Chondrocyte (in vitro differentiated cells): ENCODE measurements around the gene MAP1A. TPM values are rescaled to one million over a fixed set of nuclear protein-coding genes. Genes with fewer than 3 reads are reported as not detected.

Experiments used
- DNase-seq: peaks from one replicate; pipeline ENCODE4 v3.0.0; 2021; ENCODE audit warnings: mixed read lengths, low spot score
- H3K27ac Mint-ChIP-seq: one replicate; pipeline ENCODE4 v1.8.0; 2021; ENCODE audit warnings: mild to moderate bottlenecking, moderate library complexity, mixed read lengths; ENCODE audit not compliant: unreplicated experiment
- H3K27me3 Mint-ChIP-seq: 2 replicates; pipeline ENCODE4 v1.8.0; 2021; ENCODE audit warnings: low read depth, mixed read lengths
- H3K36me3 Mint-ChIP-seq: 2 replicates; pipeline ENCODE4 v1.8.0; 2021; ENCODE audit warnings: low read depth, mixed read lengths
- H3K4me1 Mint-ChIP-seq: 2 replicates; pipeline ENCODE4 v1.8.0; 2021; ENCODE audit warnings: low read depth, mild to moderate bottlenecking, mixed read lengths
- H3K4me3 Mint-ChIP-seq: one replicate; pipeline ENCODE4 v1.8.0; 2021; ENCODE audit warnings: mild to moderate bottlenecking, moderate library complexity, mixed read lengths; ENCODE audit not compliant: unreplicated experiment
- H3K9me3 Mint-ChIP-seq: 2 replicates; pipeline ENCODE4 v1.8.0; 2021; ENCODE audit warnings: low read depth, mixed read lengths
- total RNA-seq: library from RNA; stranded (reverse); gene quantifications from 3 replicates; pipeline ENCODE4 v1.2.1, GENCODE V29; 2021
- TF ChIP-seq, protein P1 (sequence below): fragments of 200-600 bp; sonication (generic); IDR thresholded peaks from 2 replicates; pipeline ENCODE4 v1.5.0; 2021; ENCODE audit warnings: antibody characterized with exemption, mild to moderate bottlenecking, moderate library complexity

Gene MAP1A
- total RNA-seq, 1 donor from 2014 or later, result 96.3 TPM

DNA sequence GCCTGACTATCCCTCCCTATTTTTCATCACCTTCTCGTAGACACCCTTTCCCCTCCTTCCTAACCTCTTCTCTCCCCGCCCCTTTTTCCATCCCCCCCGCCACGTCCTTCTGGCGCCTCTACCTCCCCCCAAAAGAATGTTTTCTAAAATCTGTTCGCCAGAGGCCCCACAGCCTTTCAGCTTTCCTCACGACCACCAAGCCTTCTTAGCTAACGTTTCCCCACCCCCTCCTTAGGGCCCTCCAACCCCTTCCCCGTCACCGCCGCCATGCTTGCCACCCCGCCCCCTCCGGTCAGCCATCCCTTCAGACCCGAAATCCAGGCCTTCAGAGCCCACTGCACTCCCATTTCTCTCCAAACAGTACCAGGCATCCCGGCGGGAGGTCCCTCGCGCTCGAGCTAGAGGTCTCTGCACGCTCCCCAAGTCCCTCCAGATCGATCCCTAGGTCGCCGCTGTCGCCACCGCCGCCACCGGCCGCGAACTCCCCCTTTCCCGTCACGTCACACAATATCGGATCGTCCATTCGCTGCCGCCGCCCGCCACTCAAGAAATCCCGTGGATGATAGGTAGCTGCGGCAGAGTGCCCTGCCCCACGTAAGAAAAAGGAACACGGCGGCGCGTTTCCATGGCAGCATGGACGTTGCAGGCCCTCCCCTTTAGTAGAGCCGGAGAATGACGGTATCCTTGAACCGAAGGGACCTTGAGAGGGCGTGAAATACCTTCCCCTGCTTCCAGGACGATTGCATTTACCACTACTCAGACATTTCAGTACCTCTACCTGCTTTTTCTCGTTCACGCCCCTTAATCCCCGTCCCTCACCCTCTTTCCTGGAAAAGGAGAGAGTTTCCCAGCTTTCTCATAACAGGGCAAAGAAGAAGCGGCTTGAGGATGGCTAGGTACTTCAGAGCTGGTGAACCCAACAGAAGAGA lies 24.5 kb upstream of the MAP1A start, which contains the start of gene TP53BP1:
TSS of gene TP53BP1 (minus strand) at position 484 of the 929 bp plus-strand sequence. CDS start at position 371, 113 bp downstream.
- peak; percentile 97 for DNase-seq
- H3K4me3 Mint-ChIP-seq, result peak within 1 kb of the TSS; percentile 100

DNA sequence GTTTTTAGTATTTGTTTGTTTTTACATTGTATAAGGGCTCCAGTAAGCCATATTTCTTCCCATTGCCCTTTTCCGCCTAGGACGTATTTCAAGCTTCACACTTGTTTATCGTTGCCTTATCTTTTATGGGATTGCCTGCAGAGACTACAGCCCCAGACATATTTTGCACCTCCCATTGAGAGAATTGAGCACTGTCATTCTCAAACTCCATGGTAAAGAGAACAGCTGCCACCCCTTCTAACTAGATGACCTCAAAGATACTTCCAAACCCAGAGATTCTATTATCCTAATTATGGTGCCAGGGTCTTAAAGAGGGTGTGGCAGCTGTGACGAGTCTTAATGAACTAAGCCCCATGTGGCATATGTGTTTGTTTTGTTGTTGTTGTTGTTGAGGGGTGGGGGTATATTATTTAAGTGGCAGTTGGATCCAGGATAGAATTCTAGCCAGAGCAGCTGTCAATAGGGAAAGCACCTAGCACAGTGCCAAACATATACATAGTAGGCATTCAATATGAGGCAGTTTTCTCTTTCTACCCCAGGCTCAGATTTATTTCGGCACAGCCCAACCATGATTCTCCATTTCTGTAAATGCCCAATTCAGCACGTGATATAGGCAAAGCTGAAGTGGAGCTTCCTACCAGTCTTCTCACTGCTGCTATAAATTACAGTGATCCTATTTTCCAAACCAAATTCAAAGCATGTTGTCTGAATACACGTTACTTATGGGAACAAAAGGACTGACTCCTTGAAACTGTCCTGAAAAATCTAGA lies 23.5 kb upstream of the MAP1A start:
- peaks cover 6% of the 10 kb centered on the region for H3K36me3 Mint-ChIP-seq
- H3K27me3 Mint-ChIP-seq, result no peaks in the 10 kb centered on the region
- H3K9me3 Mint-ChIP-seq, result no peaks in the 10 kb centered on the region
- TF ChIP-seq, protein P1, sequence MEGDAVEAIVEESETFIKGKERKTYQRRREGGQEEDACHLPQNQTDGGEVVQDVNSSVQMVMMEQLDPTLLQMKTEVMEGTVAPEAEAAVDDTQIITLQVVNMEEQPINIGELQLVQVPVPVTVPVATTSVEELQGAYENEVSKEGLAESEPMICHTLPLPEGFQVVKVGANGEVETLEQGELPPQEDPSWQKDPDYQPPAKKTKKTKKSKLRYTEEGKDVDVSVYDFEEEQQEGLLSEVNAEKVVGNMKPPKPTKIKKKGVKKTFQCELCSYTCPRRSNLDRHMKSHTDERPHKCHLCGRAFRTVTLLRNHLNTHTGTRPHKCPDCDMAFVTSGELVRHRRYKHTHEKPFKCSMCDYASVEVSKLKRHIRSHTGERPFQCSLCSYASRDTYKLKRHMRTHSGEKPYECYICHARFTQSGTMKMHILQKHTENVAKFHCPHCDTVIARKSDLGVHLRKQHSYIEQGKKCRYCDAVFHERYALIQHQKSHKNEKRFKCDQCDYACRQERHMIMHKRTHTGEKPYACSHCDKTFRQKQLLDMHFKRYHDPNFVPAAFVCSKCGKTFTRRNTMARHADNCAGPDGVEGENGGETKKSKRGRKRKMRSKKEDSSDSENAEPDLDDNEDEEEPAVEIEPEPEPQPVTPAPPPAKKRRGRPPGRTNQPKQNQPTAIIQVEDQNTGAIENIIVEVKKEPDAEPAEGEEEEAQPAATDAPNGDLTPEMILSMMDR, result no peak
- H3K4me1 Mint-ChIP-seq, result peaks cover 28% of the 10 kb centered on the region
- no peak for DNase-seq
- peak overlapping the region; percentile 100 for H3K4me3 Mint-ChIP-seq
- H3K27ac Mint-ChIP-seq, result no peak overlapping the region

More for the DNA sequence above, 24.5 kb upstream of the MAP1A start, which contains the start of gene TP53BP1:
- peak within 1 kb of the TSS; percentile 99 for H3K27ac Mint-ChIP-seq
- no peaks in the 10 kb centered on the region for H3K9me3 Mint-ChIP-seq
- H3K4me1 Mint-ChIP-seq, result peaks cover 29% of the 10 kb centered on the region
- peaks cover 7% of the 10 kb centered on the region for H3K36me3 Mint-ChIP-seq
- TF ChIP-seq, protein P1, result no peak
- no peaks in the 10 kb centered on the region for H3K27me3 Mint-ChIP-seq

DNA sequence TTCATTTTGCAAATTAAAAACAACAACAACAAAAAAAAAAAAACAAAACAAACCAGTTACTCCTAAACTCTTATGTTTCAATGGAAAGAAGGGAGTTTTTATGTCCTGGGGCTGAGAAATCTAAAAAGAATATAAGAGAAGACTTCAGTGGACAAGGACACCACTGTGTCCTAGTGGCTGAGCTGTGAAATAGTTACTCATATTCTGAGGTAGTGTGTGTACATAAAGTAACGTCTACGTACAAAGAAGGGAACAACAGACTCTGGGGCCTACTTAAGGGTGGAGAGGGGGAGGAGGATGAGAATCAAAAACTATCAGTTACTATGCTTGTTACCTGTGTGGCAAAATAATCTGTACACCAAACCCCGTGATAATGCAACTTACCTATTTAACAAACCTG lies 18.4 kb upstream of the MAP1A start:
- Mint-ChIP-seq H3K9me3 (no peaks in the 10 kb centered on the region), H3K27ac (no peak overlapping the region), H3K4me3 (no peak overlapping the region), H3K27me3 (no peaks in the 10 kb centered on the region), H3K36me3 (no peaks in the 10 kb centered on the region), H3K4me1 (no peaks in the 10 kb centered on the region)
- TF ChIP-seq, protein P1, result no peak
- no peak for DNase-seq

DNA sequence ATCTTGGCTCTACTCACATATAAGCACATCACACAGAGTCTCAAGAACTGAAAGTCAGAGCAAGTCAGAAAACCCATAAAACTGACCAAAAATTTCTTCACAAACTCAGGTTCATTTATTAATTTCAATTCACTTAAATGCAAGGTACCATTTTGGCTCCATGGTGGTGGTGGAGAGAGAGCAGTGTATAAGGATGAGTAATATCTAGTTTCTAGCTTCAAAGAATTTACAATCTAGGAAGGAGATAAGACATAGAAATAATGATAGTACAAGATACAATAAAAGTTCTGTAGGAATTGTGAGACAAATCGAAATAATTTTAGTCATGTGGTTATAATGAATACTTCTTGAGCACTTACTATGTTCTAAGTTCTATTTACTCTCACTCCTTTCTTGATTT lies 17.8 kb upstream of the MAP1A start:
- TF ChIP-seq, protein P1, result no peak
- H3K4me1 Mint-ChIP-seq, result no peaks in the 10 kb centered on the region
- no peak overlapping the region for H3K27ac Mint-ChIP-seq
- no peaks in the 10 kb centered on the region for H3K36me3 Mint-ChIP-seq
- H3K27me3 Mint-ChIP-seq, result no peaks in the 10 kb centered on the region
- no peaks in the 10 kb centered on the region for H3K9me3 Mint-ChIP-seq
- no peak for DNase-seq
- H3K4me3 Mint-ChIP-seq, result no peak overlapping the region

DNA sequence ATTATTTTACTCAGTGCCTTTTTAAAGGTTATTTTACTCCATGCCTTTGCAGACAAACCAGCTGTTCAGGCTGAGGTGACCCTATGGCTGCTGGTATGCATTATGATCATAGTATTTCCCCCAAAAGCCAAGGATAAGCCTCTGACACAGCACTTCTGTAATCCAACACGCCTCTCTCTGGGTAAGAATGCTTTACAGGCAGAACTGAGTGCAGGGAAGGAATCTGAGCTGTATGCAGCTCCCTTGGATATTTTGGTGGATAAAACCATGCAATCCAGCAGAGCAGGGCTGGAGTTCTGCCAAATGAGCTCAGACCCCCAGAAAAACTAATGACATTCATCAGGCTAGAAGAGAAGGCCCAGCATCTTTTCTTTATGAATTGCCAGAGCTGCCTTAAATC lies 11.7 kb upstream of the MAP1A start:
- Mint-ChIP-seq H3K9me3 (no peaks in the 10 kb centered on the region), H3K27me3 (no peaks in the 10 kb centered on the region), H3K4me3 (no peak overlapping the region), H3K27ac (peak overlapping the region; percentile 89), H3K36me3 (no peaks in the 10 kb centered on the region), H3K4me1 (peaks cover 37% of the 10 kb centered on the region)
- no peak for DNase-seq
- TF ChIP-seq, protein P1, result no peak
